ELF-1 (cell line): Measurements from ENCODE around the gene HNRNPA2B1.
A peak's percentile ranks its signal among the peaks of the same experiment; 100 is the strongest.
"Not testable (repeated sequence)": the region's sequence is repeated elsewhere in the genome, so short reads cannot be mapped to it uniquely, and the experiment has no call there.

Experiments used
- DNase-seq: peaks from one replicate; pipeline ENCODE4 v3.0.0-alpha.2; 2016; ENCODE audit warnings: low read depth, low spot score

Gene HNRNPA2B1

DNA sequence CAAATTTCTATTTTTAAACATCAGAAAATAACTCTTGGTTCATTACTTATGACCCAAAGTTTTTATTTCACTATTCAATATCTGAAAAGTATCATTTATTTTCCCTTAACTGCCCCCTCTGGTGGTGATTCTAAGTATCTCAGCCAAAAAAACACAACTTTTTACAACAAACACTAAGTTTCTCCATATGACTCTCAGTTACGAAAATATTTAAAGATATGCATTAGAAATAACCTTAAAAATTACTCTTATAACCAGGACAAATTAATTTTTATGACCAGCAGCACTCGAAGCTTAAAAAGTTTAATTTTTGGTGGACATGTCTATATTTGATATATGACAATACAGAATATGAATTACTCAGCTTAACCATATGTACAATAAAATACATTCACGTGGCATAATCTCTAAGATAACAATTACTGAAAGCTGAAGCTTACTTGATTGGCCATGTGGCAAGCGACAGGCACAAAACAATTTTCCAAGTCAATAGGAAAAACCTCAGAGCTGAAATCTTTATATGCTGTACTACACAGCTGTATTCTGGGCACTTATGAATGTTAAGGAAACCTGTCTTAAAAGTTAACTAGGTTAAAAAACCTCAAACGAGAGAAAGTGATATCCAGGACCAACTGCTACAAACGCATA is 2.3 kb downstream of the HNRNPA2B1 start:
- no peak for DNase-seq

DNA sequence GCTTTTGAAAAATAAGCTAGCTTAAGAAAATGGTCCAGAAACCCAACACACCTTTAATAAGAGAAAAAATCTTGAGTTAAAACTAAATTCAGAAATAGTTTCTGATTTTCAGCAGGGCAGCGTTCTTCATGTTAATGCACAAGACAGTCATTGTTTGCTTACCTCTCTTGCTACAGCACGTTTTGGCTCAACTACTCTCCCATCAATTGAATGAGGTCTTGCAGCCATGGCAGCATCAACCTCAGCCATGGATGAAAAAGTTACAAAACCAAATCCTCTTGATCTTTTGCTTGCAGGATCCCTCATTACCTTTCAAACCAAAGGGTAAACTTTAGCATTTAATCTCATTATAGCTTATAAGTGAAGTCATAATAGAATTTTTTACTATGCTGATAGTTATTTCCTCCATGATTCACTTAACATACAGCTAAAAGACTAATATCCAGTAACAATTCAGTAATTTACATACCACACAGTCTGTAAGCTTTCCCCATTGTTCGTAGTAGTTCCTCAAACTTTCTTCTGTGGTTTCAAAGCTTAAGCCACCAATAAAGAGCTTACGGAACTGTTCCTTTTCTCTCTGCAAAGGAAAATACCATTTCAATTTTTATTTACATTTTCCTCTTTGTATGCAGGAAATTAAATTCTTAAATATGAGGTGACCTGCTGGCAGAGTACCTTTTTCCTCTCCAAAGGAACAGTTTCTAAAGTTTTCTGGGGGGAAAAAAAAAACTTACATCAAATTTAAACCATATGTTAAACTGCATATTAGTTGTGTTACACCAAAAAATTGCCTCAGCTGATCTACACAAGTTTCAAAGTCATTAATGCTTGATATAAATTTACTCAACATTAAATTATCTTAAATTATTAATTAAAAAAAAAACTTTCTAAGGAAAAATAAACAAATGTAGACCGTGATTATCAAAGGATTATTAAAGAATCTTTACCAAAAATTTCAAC is 3.1 kb downstream of the HNRNPA2B1 start:
- no peak for DNase-seq

DNA sequence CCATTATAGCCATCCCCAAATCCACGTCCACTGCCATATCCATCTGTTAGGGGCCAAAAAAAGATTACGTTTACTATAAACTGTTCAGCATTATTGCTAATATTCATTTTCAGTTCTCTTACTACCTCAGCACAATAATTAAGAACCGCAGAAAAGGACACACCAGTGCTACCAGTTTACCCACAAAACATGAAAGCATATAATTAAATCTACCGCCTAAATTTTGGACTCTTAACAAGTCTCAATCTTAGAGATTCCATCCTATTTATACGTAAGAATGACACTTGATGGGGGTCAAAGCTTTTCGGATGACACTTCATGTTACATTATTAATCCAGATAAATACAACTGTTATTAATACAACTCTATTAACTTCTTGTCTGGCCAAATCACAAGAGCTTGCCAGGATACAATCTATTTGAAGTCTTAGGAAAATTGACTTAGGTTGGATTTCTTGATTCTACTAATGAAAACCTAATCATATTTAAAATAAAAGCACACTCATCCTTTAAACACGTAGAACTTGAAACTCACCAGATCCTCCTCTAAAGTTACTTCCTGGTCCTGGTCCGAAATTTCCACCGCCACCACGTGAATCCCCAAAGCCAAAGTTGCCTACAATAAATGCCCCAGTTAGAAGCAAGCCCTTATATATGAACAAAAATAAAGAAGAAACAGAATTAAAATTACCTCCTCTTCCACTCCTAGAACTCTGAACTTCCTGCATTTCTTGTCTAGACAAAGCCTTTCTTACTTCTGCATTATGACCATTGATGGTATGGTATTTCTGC is 4.5 kb downstream of the HNRNPA2B1 start:
- DNase-seq: no peak

DNA sequence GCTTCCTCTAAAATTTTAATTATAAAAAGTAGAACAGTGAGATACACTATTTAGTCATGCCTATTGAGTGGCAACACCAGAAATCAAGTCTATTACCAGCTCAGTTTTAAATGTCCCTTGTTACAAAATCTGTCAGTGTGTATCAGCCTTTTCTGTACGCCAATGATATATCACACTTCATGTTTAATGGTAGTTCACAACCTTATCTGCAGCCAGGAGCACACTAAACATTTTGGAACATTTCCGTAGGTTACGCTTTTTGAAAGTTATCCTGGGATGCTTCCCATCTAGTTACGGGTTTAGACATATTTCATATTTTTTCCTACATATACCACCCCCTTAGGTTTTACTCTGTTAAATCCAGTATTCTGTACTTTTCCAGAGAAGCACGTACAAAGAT is 5.4 kb downstream of the HNRNPA2B1 start:
- no peak for DNase-seq

DNA sequence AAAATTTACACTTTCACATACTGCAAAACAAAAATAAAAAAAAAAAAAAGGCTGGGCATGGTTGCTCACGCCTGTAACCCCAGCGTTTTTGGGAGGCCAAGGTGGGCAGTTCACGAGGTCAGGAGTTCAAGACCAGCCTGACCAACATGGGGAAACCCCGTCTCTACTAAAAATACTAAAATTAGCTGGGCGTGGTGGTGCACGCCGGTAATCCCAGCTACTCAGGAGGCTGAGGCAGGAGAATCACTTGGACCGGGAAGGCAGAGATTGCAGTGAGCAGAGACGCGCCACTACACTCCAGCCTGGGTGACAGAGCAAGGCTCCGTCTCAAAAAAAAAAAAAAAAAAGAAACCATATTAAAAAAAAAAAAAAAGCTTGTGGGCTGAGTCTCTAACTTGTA is 5.8 kb downstream of the HNRNPA2B1 start:
- not testable (repeated sequence) for DNase-seq

DNA sequence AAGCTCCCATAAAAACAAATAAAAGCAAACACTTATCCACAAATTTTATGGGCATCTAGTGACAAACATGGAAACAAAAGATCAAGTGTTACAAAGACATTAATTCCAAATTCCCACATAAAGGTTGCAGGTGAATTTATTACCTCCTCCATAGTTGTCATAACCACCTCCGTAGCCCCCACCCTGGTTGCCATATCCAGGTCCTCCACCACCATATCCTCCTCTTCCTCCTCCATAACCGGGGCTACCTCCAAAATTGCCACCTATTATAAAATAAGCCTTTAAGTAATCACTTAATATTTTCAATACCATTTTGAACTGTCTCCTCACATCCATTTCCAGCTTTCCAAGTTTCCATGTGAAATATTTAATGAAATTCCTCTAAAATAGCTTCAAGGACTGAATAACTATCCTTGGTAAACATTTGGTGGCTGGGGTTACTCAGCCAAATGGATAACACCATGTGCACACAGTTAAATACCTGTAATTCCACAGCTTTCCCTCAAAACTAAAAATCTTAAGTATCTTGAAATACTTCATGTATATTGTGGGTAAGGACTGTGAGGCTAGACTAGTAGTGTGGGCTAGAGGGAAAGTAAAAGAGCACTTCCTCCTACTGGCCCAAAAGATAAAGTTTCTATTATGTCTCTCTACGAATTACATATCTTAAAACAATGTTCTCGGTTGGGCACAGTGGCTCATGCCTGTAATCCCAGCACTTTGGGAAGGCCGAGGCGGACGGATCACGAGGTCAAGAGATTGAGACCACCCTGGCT is 6.9 kb downstream of the HNRNPA2B1 start:
- DNase-seq: no peak

DNA sequence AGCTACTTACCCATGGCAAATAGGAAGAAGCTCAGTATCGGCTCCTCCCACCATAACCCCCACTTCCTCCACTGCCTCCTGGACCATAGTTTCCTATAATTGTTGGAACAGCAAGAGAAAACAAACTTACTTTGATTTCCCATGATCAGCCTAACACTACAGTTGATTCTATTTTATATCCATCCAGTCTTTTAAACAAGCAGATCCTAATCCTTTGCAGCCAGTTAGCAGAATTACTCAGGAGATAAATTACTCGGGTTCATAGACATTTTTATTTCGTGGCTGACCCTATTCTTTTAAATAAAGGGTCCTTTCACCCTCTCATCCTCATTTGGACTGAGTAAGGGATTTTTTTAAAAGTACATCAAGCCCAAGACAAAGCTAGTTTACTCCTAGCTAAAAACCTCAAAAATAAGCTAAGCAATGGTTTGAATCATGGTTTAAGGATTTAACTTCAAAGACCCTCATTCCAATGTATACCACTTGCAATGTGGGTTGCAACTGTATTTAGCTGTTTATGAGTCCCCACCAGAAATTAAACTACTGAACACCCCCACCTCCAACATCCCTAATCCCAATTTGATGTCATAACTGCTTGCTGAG is 8.0 kb downstream of the HNRNPA2B1 start:
- no peak for DNase-seq

DNA sequence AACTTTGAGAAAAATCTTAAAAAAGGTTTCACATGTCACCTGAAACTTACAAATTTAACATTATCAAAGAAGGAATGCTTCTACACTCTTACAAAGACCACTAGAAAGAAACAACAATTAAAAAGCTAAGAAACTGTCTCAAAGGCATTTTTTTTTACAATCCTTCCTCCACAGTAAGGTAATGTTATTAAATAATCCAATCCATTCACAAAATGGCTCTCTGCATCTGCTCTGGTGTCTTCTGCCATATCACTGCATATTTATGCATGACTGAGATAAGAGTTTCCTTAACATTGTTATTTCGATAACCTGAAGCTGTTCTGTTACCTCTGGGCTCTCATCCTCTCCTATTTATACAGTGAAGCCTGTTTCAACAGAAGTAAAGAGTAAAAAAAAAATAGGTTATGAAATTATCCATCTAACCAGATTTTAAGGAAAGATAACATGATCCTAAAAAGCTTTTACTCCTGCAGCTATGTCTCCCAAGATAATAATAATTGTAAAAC is 8.5 kb downstream of the HNRNPA2B1 start:
- no peak for DNase-seq

DNA sequence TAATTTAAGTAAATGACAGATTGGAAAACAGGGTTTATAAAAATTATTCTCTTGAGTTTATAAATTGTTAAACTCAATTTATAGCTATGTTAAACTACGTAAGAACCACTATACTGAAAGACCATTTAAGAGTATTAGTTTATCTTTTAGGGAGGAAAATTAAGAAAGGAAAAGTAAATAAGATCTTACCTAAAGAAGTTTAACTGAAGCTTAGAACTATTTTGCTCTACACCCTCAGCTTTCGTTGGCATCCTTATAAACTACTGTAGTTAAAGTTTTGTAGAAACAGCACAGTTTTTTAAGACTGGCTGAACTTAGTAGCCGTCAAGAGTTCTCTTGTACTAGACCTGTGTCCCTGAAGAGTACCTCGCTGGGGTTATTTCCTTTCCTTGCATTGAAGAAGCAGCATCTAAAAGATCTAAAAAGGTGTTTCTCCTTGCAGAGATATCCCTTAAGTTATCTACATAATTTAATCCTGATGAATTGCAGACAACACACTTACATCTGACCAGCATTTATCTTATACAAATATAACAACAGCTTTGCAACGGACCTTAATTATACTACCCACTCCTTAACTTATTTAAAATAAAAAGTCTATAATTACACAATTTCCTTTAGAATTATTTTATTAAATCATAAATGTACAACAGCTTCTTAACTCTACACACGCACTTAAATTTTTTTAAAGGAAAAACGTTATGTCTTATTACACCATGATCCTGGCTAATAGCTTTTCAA is 9.1 kb downstream of the HNRNPA2B1 start:
- no peak for DNase-seq

DNA sequence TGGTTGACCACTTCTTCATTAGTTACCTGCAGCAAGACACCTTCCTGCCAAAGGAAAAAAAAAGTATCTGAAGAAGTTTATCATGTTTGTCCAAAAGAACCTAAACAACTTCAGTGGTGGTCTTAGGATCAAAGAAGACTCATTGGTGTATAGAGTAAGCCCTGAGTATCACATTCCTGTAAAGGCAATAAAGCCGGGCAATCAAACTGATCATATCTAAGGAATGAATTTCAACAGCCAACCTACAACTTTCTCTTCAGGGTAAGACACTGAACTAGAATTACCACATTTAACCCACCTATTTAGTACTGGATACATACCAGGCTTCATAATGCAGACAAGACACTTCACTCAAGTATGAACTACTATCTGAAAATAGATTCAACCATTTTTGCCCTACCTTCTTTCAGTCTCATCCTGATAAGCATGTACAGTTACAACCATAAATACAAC is 10.1 kb downstream of the HNRNPA2B1 start:
- no peak for DNase-seq

DNA sequence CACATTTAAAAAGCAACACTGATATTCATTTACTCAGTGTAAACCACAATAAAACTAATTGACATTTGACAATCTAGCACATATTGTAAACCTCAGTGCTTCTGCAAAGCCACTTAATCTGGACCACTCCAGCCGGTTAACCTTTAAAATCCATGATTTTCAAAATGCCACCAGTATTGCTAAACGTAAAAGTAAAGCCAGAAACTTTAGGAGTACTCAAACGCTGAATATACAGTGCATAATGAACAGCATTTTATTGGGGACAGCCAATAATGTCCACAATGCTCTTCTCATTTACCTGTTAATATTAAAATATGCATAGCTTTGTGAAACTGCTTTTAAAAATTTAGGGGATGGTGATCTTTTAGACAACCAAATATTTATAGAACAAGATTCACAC is 10.8 kb downstream of the HNRNPA2B1 start:
- DNase-seq: no peak

DNA sequence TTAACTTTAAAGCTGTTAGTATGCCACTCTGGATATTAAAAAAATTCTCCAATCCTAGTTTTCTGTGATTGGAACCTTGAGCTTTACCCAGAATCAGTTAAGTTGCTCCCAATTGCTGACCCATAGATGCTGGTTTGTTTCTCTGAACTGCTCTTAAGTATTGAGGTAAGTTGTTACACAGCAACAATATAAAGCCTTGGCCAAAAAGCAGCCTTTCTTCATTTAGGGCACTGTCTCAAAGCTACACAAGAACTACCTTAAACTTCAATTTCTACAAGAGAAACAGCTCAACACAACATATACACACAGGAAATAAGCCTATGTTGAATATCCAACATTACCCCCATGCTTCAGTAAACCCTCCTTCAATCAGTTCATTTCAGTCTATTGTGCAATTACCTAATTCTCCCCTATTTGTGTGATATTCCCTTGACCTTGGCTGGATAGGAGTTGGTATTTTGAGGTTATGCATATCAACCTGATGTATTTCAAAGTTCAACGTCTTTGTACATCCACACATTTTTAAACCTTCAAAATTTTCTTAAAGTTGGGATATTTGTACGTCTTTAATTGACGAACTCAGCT is 11.5 kb downstream of the HNRNPA2B1 start:
- no peak for DNase-seq

DNA sequence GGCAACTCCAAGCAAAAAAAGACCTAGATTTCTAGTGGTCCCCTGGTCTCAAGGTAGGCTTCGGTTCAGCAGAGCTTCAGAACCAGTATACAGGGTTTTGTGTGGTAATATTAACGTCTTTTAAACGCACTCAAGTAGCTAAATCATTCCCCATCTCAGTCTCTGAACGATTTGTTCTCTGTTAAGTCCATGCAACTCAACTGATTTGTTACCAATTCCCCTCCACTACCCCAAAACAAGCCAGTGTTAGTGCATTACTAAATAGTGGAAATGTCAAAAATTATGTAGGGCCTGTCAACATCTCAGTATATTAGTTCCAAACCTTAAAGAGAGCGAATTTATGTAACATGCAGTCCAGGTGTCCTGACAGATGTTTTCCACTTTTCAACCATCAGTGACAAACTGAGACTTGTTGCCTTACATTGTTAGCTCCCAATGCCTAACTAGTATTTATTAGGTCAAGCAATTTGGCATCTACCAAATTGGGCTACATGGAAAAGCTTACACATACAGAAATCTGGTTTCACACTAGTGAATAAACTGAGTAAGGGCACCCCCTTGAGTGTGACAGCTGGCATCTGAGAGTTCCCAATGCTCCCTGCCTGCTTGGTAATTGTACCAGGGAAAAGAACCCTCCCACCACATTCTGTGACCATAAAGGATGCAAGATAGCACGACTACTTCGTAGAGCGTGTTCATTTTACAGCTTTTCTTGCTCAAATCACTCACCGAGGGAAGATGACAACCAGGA is 12.2 kb downstream of the HNRNPA2B1 start:
- peak; percentile 44 for DNase-seq

DNA sequence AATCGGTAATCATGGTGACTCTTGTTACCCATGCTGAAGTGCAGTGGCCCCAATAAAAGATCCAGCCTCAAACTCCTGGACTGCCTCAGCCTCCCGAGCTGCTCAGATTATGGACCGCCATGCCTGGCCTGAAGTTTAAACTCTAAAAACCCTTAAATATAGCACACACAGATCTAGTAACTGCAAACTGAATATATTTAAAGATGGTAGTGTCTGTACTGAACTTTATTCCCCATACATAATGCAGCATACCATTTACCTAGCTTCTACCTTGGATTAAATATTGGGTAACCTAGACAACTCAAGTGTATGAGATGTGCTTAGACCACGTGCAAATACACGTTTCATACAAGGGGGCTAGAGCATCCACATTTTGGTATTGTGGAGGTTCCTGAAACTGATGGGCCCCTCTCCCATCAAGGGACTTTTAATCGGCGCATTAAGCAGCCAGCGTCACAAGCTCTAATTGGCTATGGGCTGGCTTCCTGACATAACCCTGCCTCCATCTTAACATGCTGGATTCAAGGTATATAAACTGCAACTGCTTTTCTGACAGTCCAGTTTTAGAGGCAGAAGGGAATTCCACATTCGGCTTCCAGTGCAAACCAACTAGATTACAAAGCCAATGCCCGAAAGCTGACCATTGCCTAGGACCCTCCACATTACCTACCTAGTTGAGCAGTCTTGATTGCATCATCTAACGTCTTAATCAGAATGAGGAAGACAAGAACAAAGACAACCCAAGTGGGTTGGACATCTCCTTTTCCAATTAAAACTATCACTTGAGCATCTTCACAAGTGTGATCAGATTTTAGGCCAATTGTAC is 13.0 kb downstream of the HNRNPA2B1 start:
- peak; percentile 54 for DNase-seq

DNA sequence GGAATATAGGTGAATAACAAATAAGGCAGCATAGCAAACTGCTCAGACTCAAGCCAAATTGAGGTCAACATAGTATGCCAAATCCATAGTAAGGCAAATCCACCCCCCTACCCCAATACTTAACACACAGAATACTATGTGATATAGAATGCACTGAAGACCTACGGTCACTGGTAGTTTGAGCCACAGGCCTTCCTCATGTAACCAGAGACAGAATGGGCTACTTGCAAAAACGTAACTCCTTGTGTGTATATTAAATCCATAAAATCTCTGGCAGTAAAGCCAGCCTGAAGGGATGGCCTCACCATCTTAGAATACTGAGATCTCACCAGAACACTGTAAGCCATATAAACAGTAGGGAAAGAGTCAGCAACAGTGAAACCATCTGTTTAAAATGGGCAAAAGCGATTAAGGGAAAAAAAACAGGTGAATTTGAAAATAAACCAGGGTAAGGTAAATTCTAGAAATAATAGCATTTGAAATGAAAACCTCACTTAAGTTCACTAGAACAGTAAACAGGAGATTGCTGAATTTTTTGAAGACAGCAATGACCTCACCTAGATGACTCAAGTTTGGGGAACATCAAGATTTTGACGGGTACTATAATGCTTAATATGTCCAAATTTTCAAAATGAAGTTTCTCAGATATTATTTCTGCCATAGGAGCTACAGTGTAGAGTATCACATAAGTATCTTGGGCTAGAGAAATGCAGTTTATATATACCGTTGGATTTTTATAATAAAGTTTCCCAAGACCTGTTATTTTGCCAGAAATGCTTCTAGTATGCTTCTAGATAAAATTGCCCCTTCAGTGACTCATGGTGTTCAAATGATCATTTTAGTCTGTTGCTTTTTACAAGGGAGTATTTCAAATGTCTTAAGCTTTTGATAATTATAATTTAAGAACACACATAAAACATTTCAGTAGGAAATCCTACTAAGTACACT is 13.9 kb downstream of the HNRNPA2B1 start:
- DNase-seq: no peak

DNA sequence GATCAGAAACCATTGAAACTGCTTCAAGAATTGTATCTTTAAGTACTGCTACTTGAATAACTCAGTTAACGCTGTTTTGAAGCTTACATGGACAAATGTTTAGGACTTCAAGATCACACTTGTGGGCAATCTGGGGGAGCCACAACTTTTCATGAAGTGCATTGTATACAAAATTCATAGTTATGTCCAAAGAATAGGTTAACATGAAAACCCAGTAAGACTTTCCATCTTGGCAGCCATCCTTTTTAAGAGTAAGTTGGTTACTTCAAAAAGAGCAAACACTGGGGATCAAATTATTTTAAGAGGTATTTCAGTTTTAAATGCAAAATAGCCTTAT is 14.7 kb downstream of the HNRNPA2B1 start:
- no peak for DNase-seq
